ACC112 (cell line): ENCODE data around the gene ST3GAL3.
A peak's percentile ranks its signal among the peaks of the same experiment; 100 is the strongest.

Experiments
- H2AFZ ChIP-seq: fragments of 200-600 bp; sonication (generic); one replicate; pipeline ENCODE4 v1.6.0; 2017; ENCODE audit warnings: antibody characterized with exemption, low read length; ENCODE audit not compliant: unreplicated experiment
- H3K27ac ChIP-seq: fragments of 200-600 bp; sonication (generic); 2 replicates; pipeline ENCODE4 v1.5.1; 2014; ENCODE audit warnings: low read depth, mild to moderate bottlenecking, antibody characterized with exemption, low read length, moderate library complexity
- H3K27me3 ChIP-seq: fragments of 200-600 bp; sonication (generic); 2 replicates; pipeline ENCODE4 v1.6.1; 2014; ENCODE audit warnings: mild to moderate bottlenecking, antibody characterized with exemption, low read length, moderate library complexity, mixed read lengths; ENCODE audit not compliant: insufficient read depth
- H3K36me3 ChIP-seq: fragments of 200-600 bp; sonication (generic); 2 replicates; pipeline ENCODE4 v1.6.1; 2016; ENCODE audit warnings: mild to moderate bottlenecking, antibody characterized with exemption, low read length, moderate library complexity, mixed read lengths; ENCODE audit not compliant: insufficient read depth
- H3K4me1 ChIP-seq: fragments of 200-600 bp; sonication (generic); one replicate; pipeline ENCODE4 v1.6.1; 2016; ENCODE audit warnings: low read length, mixed read lengths; ENCODE audit not compliant: insufficient read depth, unreplicated experiment, control insufficient read depth
- H3K4me3 ChIP-seq: fragments of 200-600 bp; sonication (generic); 2 replicates; pipeline ENCODE4 v1.5.1; 2014; ENCODE audit warnings: mild to moderate bottlenecking, low read depth, low read length
- H3K79me2 ChIP-seq: fragments of 200-600 bp; sonication (generic); one replicate; pipeline ENCODE4 v1.6.0; 2016; ENCODE audit warnings: low read length; ENCODE audit not compliant: control insufficient read depth, unreplicated experiment, insufficient read depth

Gene ST3GAL3

DNA sequence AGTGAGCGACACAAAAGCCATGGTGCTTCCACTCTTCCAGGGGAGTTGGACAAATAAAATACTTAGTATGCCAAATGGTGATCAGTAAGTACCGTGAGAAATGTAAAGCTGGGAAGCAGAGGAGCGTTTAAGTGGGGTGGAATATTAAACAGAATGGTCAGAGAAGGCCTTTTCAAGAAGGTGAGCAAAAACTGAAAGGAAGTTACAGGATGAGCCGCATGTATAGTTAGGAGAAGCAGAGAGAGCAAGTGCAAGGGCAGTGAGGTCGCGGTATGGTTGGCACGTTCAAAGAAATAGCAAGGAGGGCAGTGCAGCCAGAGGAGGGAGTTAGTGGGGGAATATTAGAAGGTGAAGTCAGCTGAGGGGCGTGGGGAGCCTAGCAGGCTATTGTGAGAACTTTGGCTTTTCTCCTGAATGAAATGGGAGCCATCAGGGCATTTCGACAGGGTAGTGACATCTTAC lies 266.7 kb downstream of the ST3GAL3 start:
- Histone ChIP-seq H2AFZ (peak overlapping the region; percentile 79), H3K36me3 (peaks cover 11% of the 10 kb centered on the region; the same call in 1 of the 2 replicates), H3K27me3 (no peaks in the 10 kb centered on the region), H3K79me2 (peaks cover 44% of the 10 kb centered on the region), H3K4me1 (peaks cover 35% of the 10 kb centered on the region), H3K4me3 (peak overlapping the region; percentile 86), H3K27ac (no peak overlapping the region)

- Histone ChIP-seq H3K27ac (peak within 1 kb of the TSS; percentile 45; the same call in 1 of the 2 replicates), H2AFZ (peak within 1 kb of the TSS; percentile 79), H3K4me3 (peak within 1 kb of the TSS; percentile 86), H3K4me1 (peaks cover 35% of the 10 kb centered on the region), H3K79me2 (peaks cover 48% of the 10 kb centered on the region), H3K27me3 (no peaks in the 10 kb centered on the region), H3K36me3 (peaks cover 11% of the 10 kb centered on the region; the same call in 1 of the 2 replicates)
Observed at GRCh38 chr1:43974443-43975248, 267.3 kb downstream of the ST3GAL3 start, which contains the start of gene ATP6V0B. ATP6V0B (plus strand) TSS chr1:43974960; CDS start chr1:43975041, 81 bp downstream.

GRCh38 chr1:43975249-43975961 lies 268.1 kb downstream of the ST3GAL3 start:
- peak overlapping the region; percentile 86 for H3K4me3 ChIP-seq
- no peak overlapping the region for H2AFZ ChIP-seq
- H3K79me2 ChIP-seq, result peaks cover 53% of the 10 kb centered on the region
- H3K27me3 ChIP-seq, result no peaks in the 10 kb centered on the region
- H3K36me3 ChIP-seq, result peaks cover 11% of the 10 kb centered on the region; the same call in 1 of the 2 replicates
- peak overlapping the region; percentile 45; the same call in 1 of the 2 replicates for H3K27ac ChIP-seq
- H3K4me1 ChIP-seq, result peaks cover 36% of the 10 kb centered on the region

- H3K36me3 ChIP-seq, result peaks cover 11% of the 10 kb centered on the region; the same call in 1 of the 2 replicates
- H3K27ac ChIP-seq, result no peak overlapping the region
- H3K79me2 ChIP-seq, result peaks cover 55% of the 10 kb centered on the region
- peak overlapping the region; percentile 86 for H3K4me3 ChIP-seq
- H2AFZ ChIP-seq, result no peak overlapping the region
- H3K27me3 ChIP-seq, result no peaks in the 10 kb centered on the region
- peaks cover 36% of the 10 kb centered on the region for H3K4me1 ChIP-seq
Observed at GRCh38 chr1:43976045-43976444, 268.7 kb downstream of the ST3GAL3 start.

DNA sequence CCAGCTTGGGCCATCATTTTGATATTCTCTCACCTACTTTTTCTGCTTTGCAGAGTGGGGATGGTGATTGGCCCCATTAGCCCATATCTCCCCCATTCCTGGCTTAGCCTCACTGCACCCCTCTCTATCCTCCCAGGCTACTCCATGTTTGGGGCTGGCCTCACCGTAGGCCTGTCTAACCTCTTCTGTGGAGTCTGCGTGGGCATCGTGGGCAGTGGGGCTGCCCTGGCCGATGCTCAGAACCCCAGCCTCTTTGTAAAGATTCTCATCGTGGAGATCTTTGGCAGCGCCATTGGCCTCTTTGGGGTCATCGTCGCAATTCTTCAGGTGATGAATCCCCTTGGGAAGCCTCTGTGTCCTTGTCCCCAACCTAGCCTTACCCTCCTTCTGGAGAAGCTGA lies 269.6 kb downstream of the ST3GAL3 start:
- no peak overlapping the region for H2AFZ ChIP-seq
- peaks cover 38% of the 10 kb centered on the region for H3K4me1 ChIP-seq
- peak overlapping the region; percentile 86 for H3K4me3 ChIP-seq
- H3K27ac ChIP-seq, result no peak overlapping the region
- H3K27me3 ChIP-seq, result no peaks in the 10 kb centered on the region
- peaks cover 60% of the 10 kb centered on the region for H3K79me2 ChIP-seq
- H3K36me3 ChIP-seq, result peaks cover 11% of the 10 kb centered on the region; the same call in 1 of the 2 replicates

GRCh38 chr1:43977376-43978263 lies 270.3 kb downstream of the ST3GAL3 start:
- Histone ChIP-seq H3K36me3 (peaks cover 11% of the 10 kb centered on the region; the same call in 1 of the 2 replicates), H3K27me3 (no peaks in the 10 kb centered on the region), H3K27ac (no peak overlapping the region), H3K79me2 (peaks cover 60% of the 10 kb centered on the region), H2AFZ (no peak overlapping the region), H3K4me3 (peak overlapping the region; percentile 83; the same call in 1 of the 2 replicates), H3K4me1 (peaks cover 38% of the 10 kb centered on the region)

GRCh38 chr1:43978264-43978550 lies 270.9 kb downstream of the ST3GAL3 start:
- Histone ChIP-seq H2AFZ (no peak overlapping the region), H3K36me3 (peaks cover 11% of the 10 kb centered on the region; the same call in 1 of the 2 replicates), H3K27me3 (no peaks in the 10 kb centered on the region), H3K79me2 (peaks cover 63% of the 10 kb centered on the region), H3K27ac (no peak overlapping the region), H3K4me1 (peaks cover 38% of the 10 kb centered on the region), H3K4me3 (peak overlapping the region; percentile 83)

- Histone ChIP-seq H3K36me3 (peaks cover 11% of the 10 kb centered on the region; the same call in 1 of the 2 replicates), H3K79me2 (peaks cover 64% of the 10 kb centered on the region), H3K4me1 (peaks cover 38% of the 10 kb centered on the region), H3K27ac (peak within 1 kb of the TSS; percentile 47), H2AFZ (peak within 1 kb of the TSS; percentile 22), H3K27me3 (no peaks in the 10 kb centered on the region), H3K4me3 (peak within 1 kb of the TSS; percentile 83)
Observed at GRCh38 chr1:43978551-43979260, 271.4 kb downstream of the ST3GAL3 start, which contains the start of gene B4GALT2. B4GALT2 (plus strand) TSS chr1:43979210; CDS start chr1:43981161, 1,951 bp downstream.

- Histone ChIP-seq H3K36me3 (peaks cover 11% of the 10 kb centered on the region; the same call in 1 of the 2 replicates), H3K79me2 (peaks cover 64% of the 10 kb centered on the region), H3K27me3 (no peaks in the 10 kb centered on the region), H3K27ac (peak overlapping the region; percentile 47; the same call in 1 of the 2 replicates), H2AFZ (no peak overlapping the region), H3K4me1 (peaks cover 38% of the 10 kb centered on the region), H3K4me3 (peak overlapping the region; percentile 78)
Observed at GRCh38 chr1:43979261-43979527, 271.9 kb downstream of the ST3GAL3 start.
